WTC11 (cell line): ENCODE data around the gene IRF7. TPM values are rescaled to one million over a fixed set of nuclear protein-coding genes. Genes with fewer than 3 reads are reported as not detected.

Experiments used
- ATAC-seq: fragments of 200-7000 bp; cut with Tn5 transposase; 2 replicates; pipeline ENCODE4 v1.10.0; 2021; ENCODE audit warnings: mild to moderate bottlenecking, moderate library complexity
- CTCF ChIA-PET: fragments of 300-600 bp; sonication (Branson Sonifier 250); formaldehyde crosslinking; loops from one replicate; lab custom pipeline; 2021; ENCODE audit warnings: antibody characterized with exemption; lab: Charles Lee
- POLR2A ChIA-PET: fragments of 350-600 bp; sonication (Branson Sonifier 250); formaldehyde crosslinking; loops from one replicate; lab custom pipeline; 2021; ENCODE audit warnings: antibody characterized with exemption; lab: Charles Lee
- DNase-seq: peaks from one replicate; pipeline ENCODE4 v3.0.0; 2021; ENCODE audit warnings: low spot score
- H3K27ac Mint-ChIP-seq: 2 replicates; pipeline ENCODE4 v1.8.0; 2021; ENCODE audit warnings: mixed read lengths
- H3K27me3 Mint-ChIP-seq: 2 replicates; pipeline ENCODE4 v1.8.0; 2021; ENCODE audit warnings: low read depth, mild to moderate bottlenecking, moderate library complexity, mixed read lengths
- H3K36me3 Mint-ChIP-seq: 2 replicates; pipeline ENCODE4 v1.8.0; 2021; ENCODE audit warnings: mixed read lengths
- H3K4me1 Mint-ChIP-seq: 2 replicates; pipeline ENCODE4 v1.8.0; 2022; ENCODE audit warnings: mixed read lengths
- H3K4me3 Mint-ChIP-seq: 2 replicates; pipeline ENCODE4 v1.8.0; 2021; ENCODE audit warnings: mild to moderate bottlenecking, moderate library complexity, mixed read lengths
- H3K9me3 Mint-ChIP-seq: 2 replicates; pipeline ENCODE4 v1.8.0; 2021; ENCODE audit warnings: mixed read lengths
- ATF2 ChIP-seq: sonication (generic); formaldehyde crosslinking; IDR thresholded peaks from 2 replicates; pipeline ENCODE4 v1.8.1; 2022; ENCODE audit warnings: low read depth, missing genetic modification reagents, borderline replicate concordance
- CREM ChIP-seq: sonication (generic); formaldehyde crosslinking; IDR thresholded peaks from 2 replicates; pipeline ENCODE4 v1.8.1; 2022; ENCODE audit warnings: mild to moderate bottlenecking, missing genetic modification reagents, moderate library complexity
- CTCF ChIP-seq: fragments of 200-600 bp; IDR thresholded peaks from 2 replicates; pipeline ENCODE4 v1.8.0; 2022; ENCODE audit warnings: antibody characterized with exemption
- E2F4 ChIP-seq: sonication (generic); formaldehyde crosslinking; IDR thresholded peaks from 2 replicates; pipeline ENCODE4 v1.8.1; 2022; ENCODE audit warnings: low read depth, mild to moderate bottlenecking, moderate library complexity, missing genetic modification reagents, borderline replicate concordance
- FOXJ3 ChIP-seq: sonication (generic); formaldehyde crosslinking; IDR thresholded peaks from 2 replicates; pipeline ENCODE4 v1.9.0; 2021; ENCODE audit warnings: missing genetic modification reagents, mild to moderate bottlenecking, borderline replicate concordance
- FOXP1 ChIP-seq: sonication (generic); formaldehyde crosslinking; IDR thresholded peaks from 2 replicates; pipeline ENCODE4 v1.8.0; 2022; ENCODE audit warnings: missing genetic modification reagents, mild to moderate bottlenecking, moderate library complexity, borderline replicate concordance
- FOXP4 ChIP-seq: sonication (generic); formaldehyde crosslinking; IDR thresholded peaks from 2 replicates; pipeline ENCODE4 v1.8.0; 2022; ENCODE audit warnings: mild to moderate bottlenecking, missing genetic modification reagents
- GTF2I ChIP-seq: fragments of 250-450 bp; sonication (Bioruptor Pico); conservative IDR thresholded peaks from 2 replicates; pipeline ENCODE4 v1.4.0; 2021; ENCODE audit warnings: mild to moderate bottlenecking
- HMGA2 ChIP-seq: fragments of 250-450 bp; sonication (Bioruptor Pico); IDR thresholded peaks from 2 replicates; pipeline ENCODE4 v1.4.0; 2021; ENCODE audit warnings: mild to moderate bottlenecking, moderate library complexity
- IRF1 ChIP-seq: sonication (generic); formaldehyde crosslinking; IDR thresholded peaks from 2 replicates; pipeline ENCODE4 v1.8.0; 2023; ENCODE audit warnings: missing genetic modification reagents
- MXD4 ChIP-seq: fragments of 250-450 bp; sonication (Bioruptor Pico); IDR thresholded peaks from 2 replicates; pipeline ENCODE4 v1.8.0; 2021; ENCODE audit warnings: mild to moderate bottlenecking, moderate library complexity, borderline replicate concordance
- MYBL2 ChIP-seq: sonication (generic); formaldehyde crosslinking; IDR thresholded peaks from 2 replicates; pipeline ENCODE4 v1.8.1; 2023; ENCODE audit warnings: mild to moderate bottlenecking, moderate library complexity, missing genetic modification reagents
- NFATC4 ChIP-seq: fragments of 250-450 bp; sonication (Bioruptor Pico); IDR thresholded peaks from 2 replicates; pipeline ENCODE4 v1.9.0; 2021; ENCODE audit warnings: mild to moderate bottlenecking
- NR1H2 ChIP-seq: sonication (generic); formaldehyde crosslinking; IDR thresholded peaks from 2 replicates; pipeline ENCODE4 v1.9.0; 2021; ENCODE audit warnings: mild to moderate bottlenecking, moderate library complexity, missing genetic modification reagents
- OVOL2 ChIP-seq: fragments of 250-450 bp; sonication (Bioruptor Pico); IDR thresholded peaks from 2 replicates; pipeline ENCODE4 v1.9.0; 2021; ENCODE audit warnings: mild to moderate bottlenecking, borderline replicate concordance
- SMAD4 ChIP-seq: sonication (generic); formaldehyde crosslinking; IDR thresholded peaks from 2 replicates; pipeline ENCODE4 v1.8.0; 2022; ENCODE audit warnings: mild to moderate bottlenecking, missing genetic modification reagents
- TEAD4 ChIP-seq: sonication (generic); formaldehyde crosslinking; IDR thresholded peaks from 2 replicates; pipeline ENCODE4 v1.8.0; 2022; ENCODE audit warnings: mild to moderate bottlenecking, missing genetic modification reagents
- TP53 ChIP-seq: sonication (generic); formaldehyde crosslinking; IDR thresholded peaks from 2 replicates; pipeline ENCODE4 v1.8.1; 2023; ENCODE audit warnings: mild to moderate bottlenecking, missing genetic modification reagents
- ZNF263 ChIP-seq: sonication (generic); formaldehyde crosslinking; IDR thresholded peaks from 2 replicates; pipeline ENCODE4 v1.8.1; 2022; ENCODE audit warnings: low read depth, mild to moderate bottlenecking, moderate library complexity, missing genetic modification reagents
- ZNF396 ChIP-seq: fragments of 250-450 bp; sonication (Bioruptor Pico); IDR thresholded peaks from 2 replicates; pipeline ENCODE4 v1.8.0; 2021; ENCODE audit warnings: mild to moderate bottlenecking, moderate library complexity, borderline replicate concordance
- ZNF416 ChIP-seq: fragments of 250-450 bp; sonication (Bioruptor Pico); IDR thresholded peaks from 2 replicates; pipeline ENCODE4 v1.9.0; 2021; ENCODE audit warnings: mild to moderate bottlenecking, inconsistent platforms
- ZNF423 ChIP-seq: fragments of 250-450 bp; sonication (Bioruptor Pico); IDR thresholded peaks from 2 replicates; pipeline ENCODE4 v2.1.2; 2022; ENCODE audit warnings: mild to moderate bottlenecking, moderate library complexity
- total RNA-seq: library from RNA; stranded (reverse); gene quantifications from 3 replicates; pipeline ENCODE4 v1.2.3, GENCODE V29; 2021

The IRF7 gene
- total RNA-seq, 1 experiment from 2014 or later: 11.1 TPM

GRCh38 chr11:565921-566509, 49.7 kb downstream of the IRF7 start:
- TF ChIP-seq FOXP4 (CRISPR knock-in tag) (no peak), ATF2 (no peak), HMGA2 (CRISPR knock-in tag) (no peak), CTCF (no peak), ZNF396 (CRISPR knock-in tag) (no peak)
- ATAC-seq: no peak
- ChIA-PET POLR2A (interaction anchor here (0.6 to 1.2 kb wide), 3 partner anchors 9 to 50 kb away, joined by 3 to 8 read pairs (median 3); partner anchors contain the start of gene IRF7), CTCF (interaction anchor here (0.6 to 5.8 kb wide), 6 partner anchors 9 to 163 kb away, joined by 3 to 32 read pairs (median 6); partner anchors contain the start of gene PHRF1)
- DNase-seq: no peak
- Mint-ChIP-seq H3K36me3 (0 out of 2 replicates have a peak, but pooled peaks cover 3% of the 10 kb centered on the region), H3K9me3 (no peaks in the 10 kb centered on the region), H3K4me1 (peaks cover 31% of the 10 kb centered on the region), H3K27me3 (peaks cover 4% of the 10 kb centered on the region; the same call in 1 of the 2 replicates), H3K4me3 (peak overlapping the region; percentile 80; the same call in 1 of the 2 replicates), H3K27ac (peak overlapping the region; percentile 72)

GRCh38 chr11:563812-564578, 51.8 kb downstream of the IRF7 start:
- Mint-ChIP-seq H3K27me3 (peaks cover 7% of the 10 kb centered on the region), H3K4me3 (no peak overlapping the region), H3K27ac (peak overlapping the region; percentile 71; the same call in 1 of the 2 replicates), H3K36me3 (0 out of 2 replicates have a peak, but pooled peaks cover 3% of the 10 kb centered on the region), H3K4me1 (peaks cover 34% of the 10 kb centered on the region), H3K9me3 (no peaks in the 10 kb centered on the region)
- POLR2A ChIA-PET: no interaction called here
- TF ChIP-seq CREM (CRISPR knock-in tag) (no peak), MYBL2 (no peak), MXD4 (CRISPR knock-in tag) (no peak), IRF1 (CRISPR knock-in tag) (no peak), ZNF423 (CRISPR knock-in tag) (0 out of 2 replicates have a peak, but pooled peaks have one; percentile 6), OVOL2 (CRISPR knock-in tag) (no peak)
- ATAC-seq (no peak), DNase-seq (no peak)
- CTCF ChIA-PET: interaction anchor here (1.3 to 5.8 kb wide), 2 partner anchors 10 to 115 kb away, joined by 4 to 32 read pairs; no protein-coding TSS in a partner anchor

- ATAC-seq (no peak), DNase-seq (no peak)
- Mint-ChIP-seq H3K27ac (peak overlapping the region; percentile 71; the same call in 1 of the 2 replicates), H3K9me3 (no peaks in the 10 kb centered on the region), H3K27me3 (peaks cover 7% of the 10 kb centered on the region), H3K36me3 (0 out of 2 replicates have a peak, but pooled peaks cover 3% of the 10 kb centered on the region), H3K4me3 (no peak overlapping the region), H3K4me1 (peaks cover 34% of the 10 kb centered on the region)
- POLR2A ChIA-PET: no interaction called here
- CTCF ChIA-PET: no interaction called here
- TF ChIP-seq NR1H2 (CRISPR knock-in tag): no peak
- TF ChIP-seq SMAD4 (CRISPR knock-in tag): no peak
- no peak for TF ChIP-seq ZNF263 (CRISPR knock-in tag)
- no peak for TF ChIP-seq E2F4 (CRISPR knock-in tag)
- TF ChIP-seq ZNF416 (CRISPR knock-in tag): no peak
- TF ChIP-seq OVOL2 (CRISPR knock-in tag): no peak
- no peak for TF ChIP-seq TP53 (CRISPR knock-in tag)
- no peak for TF ChIP-seq NFATC4 (CRISPR knock-in tag)
- no peak for TF ChIP-seq GTF2I
- TF ChIP-seq FOXP1 (CRISPR knock-in tag): no peak
- TF ChIP-seq TEAD4 (CRISPR knock-in tag): no peak
- TF ChIP-seq FOXJ3 (CRISPR knock-in tag): no peak
Measured at GRCh38 chr11:563066-563811, 52.5 kb downstream of the IRF7 start.
